Activated naive CD4-positive, alpha-beta T cell treated with anti-CD3 and anti-CD28 coated beads, Interleukin-2, amount 50 U/mL, for 16 hours (primary cell): ENCODE data around the gene NBPF19.
"Not testable (repeated sequence)": the region's sequence is repeated elsewhere in the genome, so short reads cannot be mapped to it uniquely, and the experiment has no call there.

Source experiments
- DNase-seq: peaks from one replicate; pipeline ENCODE4 v3.0.0-alpha.2; 2020

NBPF19 gene

GRCh38 chr1:149474745-149475144 is at the start of gene NBPF19:
Gene NBPF19, plus strand, starts transcription at chr1:149475045. Its CDS starts 888 bp downstream, at chr1:149475933.
- not testable (repeated sequence) for DNase-seq

- DNase-seq, result not testable (repeated sequence)
Measured at GRCh38 chr1:149428317-149428716, 46.5 kb upstream of the NBPF19 start.

- not testable (repeated sequence) for DNase-seq
Measured at GRCh38 chr1:149445451-149445850, 29.4 kb upstream of the NBPF19 start.

GRCh38 chr1:149452196-149452595 is 22.6 kb upstream of the NBPF19 start:
- not testable (repeated sequence) for DNase-seq

GRCh38 chr1:149452652-149453051 is 22.2 kb upstream of the NBPF19 start:
- DNase-seq, result not testable (repeated sequence)

GRCh38 chr1:149558350-149558825 is 83.5 kb downstream of the NBPF19 start:
- peak; percentile 65 for DNase-seq

GRCh38 chr1:149561806-149562205 is 87.0 kb downstream of the NBPF19 start:
- DNase-seq, result not testable (repeated sequence)

- not testable (repeated sequence) for DNase-seq
Measured at GRCh38 chr1:149565485-149565884, 90.6 kb downstream of the NBPF19 start.

GRCh38 chr1:149572763-149573162 is 97.9 kb downstream of the NBPF19 start:
- not testable (repeated sequence) for DNase-seq

- peak; percentile 10 for DNase-seq
Measured at GRCh38 chr1:149585592-149585991, 110.7 kb downstream of the NBPF19 start.
